Stimulated activated CD4-positive, alpha-beta T cell treated with anti-CD3 and anti-CD28 coated beads, Interleukin-4, amount 100 ng/mL, for 4 hours (primary cell): Measurements from ENCODE around the gene FCRLB.
A peak's percentile ranks its signal among the peaks of the same experiment; 100 is the strongest.
"Not testable (repeated sequence)": the region's sequence is repeated elsewhere in the genome, so short reads cannot be mapped to it uniquely, and the experiment has no call there.

Source experiments
- DNase-seq, 2 experiments: peaks; one replicate each; pipeline ENCODE4 v3.0.0-alpha.2; 2020

The FCRLB gene

DNA sequence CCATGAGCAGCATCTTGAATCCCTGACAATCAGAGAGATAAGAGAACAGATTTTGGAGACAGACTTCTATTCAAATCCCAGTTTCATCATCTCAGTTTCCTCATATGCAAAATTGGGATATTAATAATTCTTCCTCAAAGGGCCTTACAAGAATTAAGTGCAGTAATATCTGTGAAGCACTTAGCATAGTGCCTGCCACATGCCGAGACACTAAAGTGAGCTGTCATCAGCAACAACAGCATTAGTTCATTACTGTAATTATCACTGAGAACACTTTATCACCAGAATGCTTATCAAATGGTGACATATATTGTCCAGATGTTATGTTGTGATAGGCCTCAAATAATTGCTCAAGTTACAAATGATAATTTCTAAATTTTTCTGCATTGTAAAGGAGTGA, 922 bp upstream of the FCRLB start:
- no peak for DNase-seq

DNA sequence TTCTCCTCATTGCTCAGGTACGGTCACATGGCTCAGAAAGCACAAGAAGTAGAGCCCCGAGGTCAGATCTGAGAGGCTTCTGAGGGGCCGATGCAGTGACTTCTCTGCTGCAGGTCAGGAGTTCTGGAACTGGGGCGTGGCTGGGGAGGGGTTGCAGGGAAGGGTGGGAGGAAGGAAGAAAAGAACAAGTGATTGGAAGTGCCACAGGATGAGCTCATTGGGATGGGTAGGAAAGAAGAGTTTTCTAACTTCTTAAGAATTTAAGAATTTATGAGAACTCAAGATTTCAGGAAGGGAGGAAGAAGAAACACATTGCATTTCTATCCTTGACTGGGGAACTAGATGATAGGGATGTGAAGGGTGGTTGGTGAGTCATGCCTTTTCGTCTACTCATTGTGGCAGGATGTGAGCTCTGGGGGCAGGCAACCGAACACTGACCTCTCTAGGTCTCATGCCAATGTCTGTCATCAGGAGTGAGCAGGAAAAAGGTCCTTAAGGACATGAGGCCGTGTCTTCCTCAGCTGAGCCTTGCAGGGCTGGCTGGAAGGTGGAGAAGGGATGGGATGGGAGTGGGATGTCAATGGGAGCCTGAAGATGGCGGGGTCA, 497 bp downstream of the FCRLB start:
- DNase-seq: no peak

GRCh38 chr1:161722406-161722805, 1.1 kb downstream of the FCRLB start:
- DNase-seq: no peak

GRCh38 chr1:161723459-161724141, 2.3 kb downstream of the FCRLB start:
- DNase-seq: no peak

DNA sequence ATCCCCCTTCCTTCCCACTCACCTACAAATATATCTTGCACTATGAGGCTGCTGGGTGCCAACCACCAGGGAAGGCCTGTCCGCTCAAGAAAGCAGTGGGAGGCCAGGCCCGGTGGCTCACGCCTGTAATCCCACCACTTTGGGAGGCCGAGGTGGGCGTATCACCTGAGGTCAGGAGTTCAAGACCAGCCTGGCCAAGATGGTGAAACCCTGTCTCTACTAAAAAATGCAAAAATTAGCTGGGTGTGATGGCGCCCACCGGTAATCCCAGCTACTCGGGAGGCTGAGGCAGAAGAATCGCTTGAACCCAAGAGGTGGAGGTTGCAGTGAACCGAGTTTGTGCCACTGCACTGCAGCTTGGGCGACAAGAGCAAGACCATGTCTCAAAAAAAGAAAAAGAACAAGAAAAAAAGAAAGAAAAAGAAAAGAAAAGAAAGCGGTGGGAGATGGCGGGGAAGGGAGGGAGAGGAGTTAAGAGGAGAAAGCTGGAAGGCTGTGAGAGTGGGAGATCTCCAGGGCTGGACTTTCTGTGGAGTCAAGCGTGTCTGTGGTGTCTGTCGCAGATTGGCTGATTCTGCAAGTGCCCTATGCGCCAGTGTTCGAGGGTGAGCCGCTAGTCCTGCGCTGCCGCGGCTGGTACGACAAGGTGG, 4.0 kb downstream of the FCRLB start:
- DNase-seq: not testable (repeated sequence)

- DNase-seq: peak; percentile 15 to 27
These were observed 4.6 kb downstream of the FCRLB start for GRCh38 chr1:161725908-161726472.

GRCh38 chr1:161726473-161727255, 5.3 kb downstream of the FCRLB start:
- DNase-seq: peak; percentile 52 to 64

DNA sequence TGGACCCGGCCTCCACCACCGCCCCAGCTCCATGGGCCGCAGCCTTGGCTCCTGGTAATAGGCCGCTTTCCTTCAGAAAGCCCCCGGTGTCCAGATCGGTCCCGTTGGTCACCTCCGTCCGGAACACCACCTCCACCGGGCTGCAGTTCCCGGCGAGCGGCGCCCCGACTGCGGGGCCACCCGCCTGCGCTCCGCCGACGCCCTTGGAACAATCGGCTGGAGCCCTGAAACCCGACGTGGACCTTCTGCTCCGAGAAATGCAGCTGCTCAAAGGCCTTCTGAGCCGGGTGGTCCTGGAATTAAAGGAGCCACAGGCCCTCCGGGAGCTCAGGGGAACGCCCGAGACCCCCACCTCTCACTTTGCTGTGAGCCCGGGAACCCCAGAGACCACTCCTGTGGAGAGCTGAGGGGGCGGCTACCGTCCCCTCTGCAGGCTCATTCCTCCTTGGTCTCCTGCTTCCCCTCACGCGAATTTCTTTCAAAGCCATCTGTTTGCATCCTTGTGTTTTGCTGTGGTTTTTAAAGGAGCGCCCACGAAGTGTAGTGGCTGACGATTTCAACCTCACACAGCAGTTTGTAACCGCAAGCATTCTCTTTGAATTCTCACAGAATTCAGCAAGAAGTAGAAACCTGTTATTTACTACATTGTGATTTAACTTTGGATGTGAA, 6.0 kb downstream of the FCRLB start:
- peak; percentile 10 to 12 for DNase-seq

DNA sequence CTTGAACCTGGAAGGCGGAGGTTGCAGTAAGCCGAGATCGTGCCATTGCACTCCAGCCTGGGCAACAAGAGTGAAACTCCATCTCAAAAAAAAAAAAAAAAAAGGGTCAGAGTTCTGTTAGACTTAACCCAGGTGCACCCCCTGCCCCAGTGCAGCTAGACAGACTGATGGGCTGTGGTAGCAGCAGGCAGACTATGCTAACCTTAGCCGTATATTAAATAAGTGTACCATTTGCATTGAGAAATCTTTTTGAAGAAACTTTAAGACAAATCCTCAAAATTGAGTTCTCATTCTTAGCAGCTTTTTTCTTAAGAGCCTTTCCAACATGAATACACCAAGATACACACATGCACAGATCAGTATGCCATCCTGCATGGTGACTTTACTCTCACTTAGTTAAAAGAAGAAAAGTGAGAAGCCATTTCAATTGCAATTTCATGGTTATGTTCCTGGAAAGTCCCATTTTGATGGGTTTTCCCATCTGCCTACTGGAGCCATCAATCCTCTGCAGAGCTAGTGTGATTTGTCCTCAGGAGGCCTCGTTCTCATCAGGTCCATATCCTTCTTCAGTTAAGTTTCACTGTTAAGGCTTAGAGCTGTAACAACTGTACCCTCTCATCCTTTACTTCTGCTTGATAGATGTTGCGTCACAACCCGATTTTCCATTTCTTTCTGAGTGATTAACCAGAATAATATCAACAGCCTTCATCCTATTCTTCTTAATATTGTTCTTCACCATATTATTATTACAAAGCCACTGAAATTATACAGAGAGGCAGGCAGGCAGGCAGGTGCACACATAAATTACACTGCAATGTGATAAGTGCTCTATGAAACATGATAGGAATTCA, 7.3 kb downstream of the FCRLB start:
- DNase-seq: no peak

DNA sequence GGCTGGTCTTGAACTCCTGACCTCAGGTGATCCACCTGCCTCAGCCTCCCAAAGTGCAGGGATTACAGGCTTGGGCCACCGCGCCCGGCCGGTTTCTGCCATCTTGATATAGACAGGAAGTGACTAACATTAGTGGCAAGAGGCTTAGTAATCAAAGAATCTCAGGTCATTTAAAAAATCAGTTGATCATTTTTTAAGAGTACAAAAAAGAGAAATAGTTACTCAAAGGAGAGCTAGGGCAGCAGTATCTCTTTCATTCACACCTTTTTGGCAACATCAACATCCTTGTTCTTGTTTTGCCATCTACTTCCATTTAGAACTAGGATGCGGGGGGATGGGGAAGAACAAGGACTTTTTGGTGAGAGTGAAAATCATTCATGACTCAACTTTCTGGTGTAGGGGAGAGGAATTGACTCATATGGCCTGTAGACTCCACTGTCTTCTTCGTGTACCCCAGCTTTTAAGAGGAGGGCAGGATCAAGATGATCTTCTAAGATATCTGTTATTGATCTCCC, 8.8 kb downstream of the FCRLB start:
- peak in 1 of 2 experiments; percentile 20 for DNase-seq

DNA sequence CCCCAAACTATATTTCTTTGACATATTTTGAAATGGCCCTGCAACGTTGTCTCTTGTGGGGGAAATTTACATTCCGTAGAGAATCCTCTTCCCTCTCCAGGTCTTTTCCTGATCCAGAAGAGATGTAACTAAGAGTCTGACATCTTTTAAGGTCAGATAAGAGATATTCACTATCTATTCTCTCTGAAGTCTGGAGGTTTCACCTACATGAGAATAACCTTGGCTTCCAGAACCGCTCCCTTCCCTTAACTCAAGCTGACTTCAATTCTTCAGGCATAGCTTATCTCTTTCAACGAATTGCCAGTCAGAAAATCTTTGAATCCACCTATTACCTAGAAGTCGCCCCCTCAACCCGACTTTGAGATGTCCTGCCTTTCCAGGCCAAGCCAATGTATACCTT, 9.9 kb downstream of the FCRLB start:
- DNase-seq: no peak

- DNase-seq: no peak
These were observed 10.8 kb downstream of the FCRLB start for GRCh38 chr1:161731981-161732718.

GRCh38 chr1:161733526-161733925, 12.2 kb downstream of the FCRLB start:
- no peak for DNase-seq

DNA sequence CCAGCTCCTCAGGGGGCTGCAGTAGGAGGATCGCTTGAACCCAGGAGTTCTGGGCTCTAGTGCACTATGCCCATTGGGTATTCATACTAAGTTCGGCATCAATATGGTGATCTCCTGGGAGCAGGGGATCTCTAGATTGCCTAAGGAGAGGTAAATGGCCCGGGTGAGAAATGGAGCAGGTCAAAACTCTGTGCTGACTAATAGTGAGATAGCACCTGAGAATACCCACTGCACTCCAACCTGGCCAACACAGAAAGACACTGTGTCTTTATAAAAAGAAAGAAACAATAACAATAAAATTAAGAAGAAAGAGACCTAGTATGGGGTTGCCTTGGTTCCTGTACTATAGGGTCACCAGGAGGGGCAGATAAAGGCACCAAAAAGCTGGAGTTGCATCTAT, 14.5 kb downstream of the FCRLB start:
- DNase-seq: no peak

GRCh38 chr1:161736335-161736969, 15.1 kb downstream of the FCRLB start:
- no peak for DNase-seq

- no peak for DNase-seq
These were observed 16.3 kb downstream of the FCRLB start for GRCh38 chr1:161737625-161738024.

- peak in 1 of 2 experiments; percentile 31 for DNase-seq
These were observed 17.4 kb downstream of the FCRLB start for GRCh38 chr1:161738627-161739287.

DNA sequence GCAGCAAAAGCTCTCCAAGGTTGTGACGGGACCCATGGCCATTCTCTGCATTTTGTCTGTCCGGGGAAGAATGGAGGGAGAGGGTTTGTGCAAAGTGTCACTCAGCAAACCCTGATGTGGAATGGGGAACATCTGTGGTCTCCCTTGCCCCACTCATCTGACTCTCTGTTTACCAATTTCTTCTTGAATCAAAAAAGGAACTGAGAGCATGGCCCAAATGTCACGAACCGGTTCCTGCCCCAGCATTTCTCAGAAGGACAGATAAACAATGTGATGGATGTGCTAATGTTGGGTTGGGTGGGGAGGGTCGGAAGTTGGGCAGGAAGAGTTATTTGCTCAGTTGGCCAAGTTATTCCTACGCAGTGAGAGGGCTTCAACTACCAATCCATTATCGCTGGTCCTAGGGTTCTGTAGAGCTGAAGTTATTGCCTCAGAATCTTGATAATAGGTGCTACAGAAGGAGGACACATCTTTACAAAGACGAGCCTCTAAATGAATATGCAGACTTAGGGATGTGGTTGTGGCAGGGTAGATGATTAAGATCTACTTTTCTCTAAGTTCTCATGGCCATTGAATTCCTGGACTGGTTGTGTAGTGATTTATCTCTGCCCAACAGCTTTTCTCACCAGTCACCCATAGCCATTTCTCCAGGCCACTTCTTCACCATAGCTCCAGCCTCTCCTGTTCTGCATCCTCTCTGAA, 18.7 kb downstream of the FCRLB start:
- no peak for DNase-seq

- no peak for DNase-seq
These were observed 19.6 kb downstream of the FCRLB start for GRCh38 chr1:161740921-161741320.
